MM.1S (cell line): ENCODE results near the gene WBP1.

ENCODE experiments used
- EZH2phosphoT487 ChIP-seq: fragments of 300-600 bp; sonication (generic); IDR thresholded peaks from 2 replicates; pipeline ENCODE4 v1.6.1; 2018; ENCODE audit warnings: antibody characterized with exemption, low read length
- TF ChIP-seq, protein P1 (sequence below): fragments of 300-600 bp; sonication (generic); IDR thresholded peaks from 2 replicates; pipeline ENCODE4 v1.5.1; 2016; ENCODE audit warnings: antibody characterized with exemption, low read length, mixed read lengths

DNA sequence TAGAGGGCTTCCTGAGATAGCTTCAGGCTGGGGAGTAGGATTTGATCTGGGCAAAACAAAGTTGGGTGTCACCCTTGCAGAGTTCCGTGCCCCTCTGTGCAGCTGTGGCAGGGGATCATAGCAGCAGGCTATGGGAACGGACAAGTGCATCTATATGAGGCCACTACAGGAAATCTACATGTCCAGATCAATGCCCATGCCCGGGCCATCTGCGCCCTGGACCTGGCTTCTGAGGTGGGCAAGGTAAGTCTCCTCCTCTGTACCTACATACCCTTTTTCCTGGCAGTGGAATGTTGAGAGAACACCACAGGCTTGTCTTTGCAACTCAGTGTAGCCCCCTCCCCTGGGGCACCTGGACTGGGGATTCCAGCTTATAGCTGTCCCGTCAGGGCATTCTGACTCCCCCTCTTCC is 33.2 kb upstream of the WBP1 start:
- no peak for TF ChIP-seq EZH2phosphoT487
- TF ChIP-seq, protein P1, sequence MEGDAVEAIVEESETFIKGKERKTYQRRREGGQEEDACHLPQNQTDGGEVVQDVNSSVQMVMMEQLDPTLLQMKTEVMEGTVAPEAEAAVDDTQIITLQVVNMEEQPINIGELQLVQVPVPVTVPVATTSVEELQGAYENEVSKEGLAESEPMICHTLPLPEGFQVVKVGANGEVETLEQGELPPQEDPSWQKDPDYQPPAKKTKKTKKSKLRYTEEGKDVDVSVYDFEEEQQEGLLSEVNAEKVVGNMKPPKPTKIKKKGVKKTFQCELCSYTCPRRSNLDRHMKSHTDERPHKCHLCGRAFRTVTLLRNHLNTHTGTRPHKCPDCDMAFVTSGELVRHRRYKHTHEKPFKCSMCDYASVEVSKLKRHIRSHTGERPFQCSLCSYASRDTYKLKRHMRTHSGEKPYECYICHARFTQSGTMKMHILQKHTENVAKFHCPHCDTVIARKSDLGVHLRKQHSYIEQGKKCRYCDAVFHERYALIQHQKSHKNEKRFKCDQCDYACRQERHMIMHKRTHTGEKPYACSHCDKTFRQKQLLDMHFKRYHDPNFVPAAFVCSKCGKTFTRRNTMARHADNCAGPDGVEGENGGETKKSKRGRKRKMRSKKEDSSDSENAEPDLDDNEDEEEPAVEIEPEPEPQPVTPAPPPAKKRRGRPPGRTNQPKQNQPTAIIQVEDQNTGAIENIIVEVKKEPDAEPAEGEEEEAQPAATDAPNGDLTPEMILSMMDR: no peak
